NCI-H460 (cell line): ENCODE data around the gene ZBED5. TPM values are rescaled to one million over a fixed set of nuclear protein-coding genes. Genes with fewer than 3 reads are reported as not detected.
"Not testable (repeated sequence)": the region's sequence is repeated elsewhere in the genome, so short reads cannot be mapped to it uniquely, and the experiment has no call there.

Experiments used
- DNase-seq: peaks from one replicate; pipeline ENCODE4 v3.0.0-alpha.2; 2016; ENCODE audit warnings: low read depth; ENCODE audit errors: extremely low read depth
- total RNA-seq: library from RNA; depleted of rRNA; stranded (reverse); fragments of >200 nt; shearing (Covaris generic); gene quantifications from 2 replicates; pipeline ENCODE4 v1.2.3, GENCODE V29; 2014

The ZBED5 gene
- total RNA-seq, 1 experiment from 2014 or later: 27.5 TPM

DNA sequence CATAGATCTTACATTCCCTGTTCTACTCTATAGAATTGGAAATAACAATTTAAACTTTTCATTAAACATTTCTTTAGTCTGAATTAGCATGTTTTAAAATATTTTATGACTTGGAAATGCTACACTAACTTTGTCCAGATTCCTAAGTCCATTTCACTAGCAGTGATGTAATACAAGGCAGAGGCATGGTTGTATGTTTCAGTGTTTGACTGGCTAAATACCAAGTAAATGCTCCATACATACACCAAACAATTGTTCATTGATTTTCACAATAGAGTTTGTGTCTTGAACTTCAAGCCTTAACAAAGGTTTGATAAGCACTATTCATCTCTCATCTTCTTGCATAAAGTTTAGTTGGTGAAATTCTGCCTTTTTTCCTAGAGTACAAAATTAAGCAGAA is 13.5 kb downstream of the ZBED5 start:
- no peak for DNase-seq

GRCh38 chr11:10838881-10839280 is 19.0 kb downstream of the ZBED5 start:
- DNase-seq: no peak

- no peak for DNase-seq
Measured at GRCh38 chr11:10838083-10838482, 19.8 kb downstream of the ZBED5 start.

DNA sequence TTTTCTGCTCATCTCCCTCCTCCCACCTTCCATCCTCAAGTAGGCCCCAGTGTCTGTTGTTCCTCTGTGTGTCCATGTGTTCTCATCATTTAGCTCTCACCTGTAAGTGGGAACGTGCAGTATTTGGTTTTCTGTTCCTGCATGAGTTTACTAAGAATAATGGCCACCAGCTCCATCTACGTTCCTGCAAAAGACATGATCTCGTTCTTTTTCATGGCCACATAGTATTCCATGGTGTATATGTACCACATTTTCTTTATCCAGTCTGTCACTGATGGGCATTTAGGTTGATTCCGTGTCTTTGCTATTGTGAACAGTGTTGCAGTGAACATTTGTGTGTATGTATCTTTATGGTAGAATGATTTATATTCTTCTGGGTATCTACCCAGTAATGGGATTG is 21.0 kb downstream of the ZBED5 start:
- DNase-seq: not testable (repeated sequence)

GRCh38 chr11:10829139-10829538 is 28.7 kb downstream of the ZBED5 start:
- DNase-seq: no peak

DNA sequence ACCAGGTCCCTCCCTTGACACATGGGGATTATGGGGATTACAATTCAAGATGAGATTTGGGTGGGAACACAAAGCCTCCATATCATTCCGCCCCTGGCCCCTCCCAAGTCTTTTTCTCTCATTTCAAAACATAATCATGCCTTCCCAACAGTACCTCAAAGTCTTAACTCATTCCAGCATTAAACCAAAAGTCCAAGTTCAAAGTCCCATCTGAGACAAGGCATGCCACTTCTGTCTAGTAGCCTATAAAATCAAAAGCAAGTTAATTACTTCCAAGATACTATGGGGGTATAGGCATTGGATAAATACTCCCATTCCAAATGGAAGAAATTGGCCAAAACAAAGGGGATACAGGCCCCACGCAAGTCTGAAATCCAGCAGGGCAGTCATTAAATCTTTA is 29.5 kb downstream of the ZBED5 start:
- DNase-seq: no peak

DNA sequence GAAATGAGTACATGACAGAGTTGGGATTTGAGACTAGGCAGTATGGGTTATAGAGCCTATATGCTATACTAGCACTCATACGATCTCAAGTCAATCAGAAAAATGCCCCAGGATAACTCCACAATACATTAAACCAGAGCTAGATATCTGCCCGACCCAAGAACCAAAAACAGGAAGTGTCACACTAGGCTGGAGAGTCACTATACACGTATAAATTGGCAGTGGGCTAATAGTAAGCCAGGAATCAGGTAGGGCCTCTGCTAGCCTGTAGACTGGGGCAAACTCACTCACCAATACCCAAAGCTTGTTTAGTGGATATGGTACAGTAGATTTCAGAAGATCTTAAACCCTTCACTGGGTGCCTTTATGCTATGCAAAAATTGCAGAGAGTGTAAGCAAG is 33.0 kb downstream of the ZBED5 start:
- no peak for DNase-seq

DNA sequence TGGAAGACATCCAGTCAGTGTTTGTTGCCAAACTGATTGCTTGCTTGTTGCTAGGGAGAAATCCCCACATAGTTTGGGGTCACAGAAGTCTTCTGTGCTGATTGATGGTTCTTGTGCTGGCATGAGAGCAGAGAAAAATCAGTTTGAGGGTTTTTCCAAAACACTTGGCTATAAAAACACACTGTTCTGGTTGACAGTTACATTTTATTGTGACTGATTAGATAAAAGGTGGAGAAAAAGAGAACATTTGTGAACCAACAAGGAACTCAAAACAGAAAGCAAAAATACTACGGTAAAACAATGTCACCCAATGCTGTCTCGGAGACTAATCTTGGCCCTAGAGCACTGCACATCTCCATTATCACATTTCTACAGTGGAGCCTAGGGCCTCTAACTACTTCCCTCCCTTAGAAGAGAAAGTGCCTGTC is 34.7 kb downstream of the ZBED5 start:
- no peak for DNase-seq

DNA sequence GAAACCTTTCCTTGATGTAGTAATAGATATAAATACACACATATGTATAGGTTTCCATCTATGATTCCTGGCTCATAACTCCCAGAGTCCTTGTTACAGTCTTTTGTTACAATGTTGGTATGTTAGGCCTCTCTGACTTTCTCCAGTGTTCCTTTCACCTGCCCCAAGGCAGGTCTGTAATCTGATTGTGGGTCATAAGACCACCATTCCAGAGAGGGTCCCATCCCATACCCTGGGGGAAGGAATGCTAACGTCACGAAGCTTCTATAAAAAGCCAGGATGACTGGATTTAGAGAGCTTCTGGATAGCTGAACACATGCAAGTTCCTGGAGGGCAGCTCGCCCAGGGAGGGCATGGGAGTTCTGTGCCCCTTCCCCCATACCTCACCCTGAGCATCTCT is 35.4 kb downstream of the ZBED5 start:
- DNase-seq: not testable (repeated sequence)

DNA sequence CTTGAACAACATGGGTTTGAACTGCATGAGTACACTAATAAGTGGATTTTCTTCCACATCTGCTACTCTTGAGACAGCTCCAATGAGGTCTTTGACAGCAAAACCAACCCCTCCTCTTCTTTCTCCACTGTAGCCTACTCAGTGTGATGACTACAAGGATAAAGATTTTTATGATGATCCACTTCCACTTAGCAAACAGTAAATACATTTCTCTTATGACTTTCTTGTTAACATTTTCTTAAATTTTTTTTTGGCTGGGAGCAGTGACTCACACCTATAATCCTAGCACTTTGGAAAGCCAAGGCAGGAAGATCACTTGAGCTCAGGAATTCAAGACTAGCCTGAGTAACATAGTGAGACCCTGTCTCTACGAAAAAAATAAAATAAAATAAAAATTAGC is 39.3 kb downstream of the ZBED5 start:
- no peak for DNase-seq

- no peak for DNase-seq
Measured at GRCh38 chr11:10813945-10814344, 43.9 kb downstream of the ZBED5 start.

DNA sequence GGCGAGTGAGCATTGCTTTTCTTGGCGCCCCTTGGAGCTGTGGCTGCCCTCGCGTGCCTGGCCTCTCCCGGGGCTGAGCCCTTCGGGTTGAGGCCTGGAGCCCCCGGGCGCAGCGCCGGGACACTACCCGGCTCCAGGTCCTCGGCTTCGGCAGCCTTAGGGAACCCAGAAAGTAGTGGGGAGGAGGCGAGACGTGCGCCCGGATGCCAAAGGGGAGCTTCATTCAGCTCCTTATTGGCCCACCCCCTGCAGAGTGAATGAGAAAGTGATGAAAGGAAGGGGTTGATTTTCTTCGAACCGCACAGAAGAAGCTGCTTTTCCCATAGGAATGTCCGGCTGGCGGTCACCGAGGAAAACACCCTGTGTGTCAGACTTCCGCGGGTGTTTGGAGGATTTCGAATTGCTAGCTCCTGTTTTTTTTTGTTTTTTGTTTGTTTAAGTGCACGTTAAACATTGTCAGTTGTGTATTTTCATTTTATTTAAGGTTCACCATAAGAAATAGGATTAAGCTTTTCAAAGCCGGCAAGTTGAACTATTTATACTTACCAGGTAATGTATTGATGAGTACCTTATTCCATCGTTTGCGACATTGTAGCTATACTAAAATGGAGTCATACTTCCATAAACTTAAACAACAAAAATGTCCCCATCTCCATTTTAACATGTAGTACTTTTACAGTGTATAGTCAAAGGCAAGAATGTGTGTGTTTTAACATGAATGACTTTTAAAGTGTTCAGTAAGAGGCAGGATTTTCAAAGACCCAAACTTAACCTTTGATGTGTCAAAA is 48.3 kb downstream of the ZBED5 start:
- DNase-seq: peak; percentile 28

- peak; percentile 96 for DNase-seq
Measured at GRCh38 chr11:10808553-10809372, 49.1 kb downstream of the ZBED5 start, which contains the start of gene EIF4G2. TSS of gene EIF4G2 (minus strand) at chr11:10808926.

- DNase-seq: no peak
Measured at GRCh38 chr11:10808235-10808552, 49.7 kb downstream of the ZBED5 start.

DNA sequence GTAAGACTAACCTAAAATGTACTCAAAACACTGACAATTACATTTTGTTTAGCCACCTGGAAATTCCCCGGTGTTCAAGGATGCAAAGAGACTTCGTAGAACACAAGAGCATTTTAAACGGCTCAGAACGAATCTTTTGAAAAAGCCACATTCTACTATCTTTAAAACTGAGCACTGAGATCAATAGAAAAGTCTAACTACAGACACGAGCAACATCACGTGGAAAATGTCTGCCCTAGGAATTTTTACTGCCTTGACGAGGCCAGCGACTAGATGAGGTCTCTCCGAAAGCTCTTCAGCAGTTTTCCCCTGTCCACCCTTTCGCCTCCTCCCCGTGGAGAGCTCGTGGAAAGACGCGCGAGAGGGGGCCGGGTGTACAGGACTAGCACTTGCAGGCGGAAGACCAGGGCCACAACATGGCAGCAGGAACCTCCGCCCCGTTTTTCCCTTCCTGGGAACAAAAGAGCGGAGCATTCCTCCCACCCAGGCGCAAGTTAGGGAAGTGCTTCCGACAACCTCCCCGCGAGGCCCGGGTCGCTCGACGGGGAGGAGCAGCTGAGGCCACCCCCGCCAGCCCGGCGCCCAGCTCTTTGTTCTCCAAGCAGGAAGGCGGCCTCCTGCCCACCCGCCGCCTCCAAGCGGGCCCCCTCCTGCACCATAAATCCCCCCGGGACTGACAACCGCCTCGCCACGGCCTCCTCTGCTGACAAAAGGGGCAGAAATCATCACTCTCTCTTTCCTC is 50.2 kb downstream of the ZBED5 start:
- no peak for DNase-seq

GRCh38 chr11:10806206-10806605 is 51.6 kb downstream of the ZBED5 start:
- DNase-seq: no peak

DNA sequence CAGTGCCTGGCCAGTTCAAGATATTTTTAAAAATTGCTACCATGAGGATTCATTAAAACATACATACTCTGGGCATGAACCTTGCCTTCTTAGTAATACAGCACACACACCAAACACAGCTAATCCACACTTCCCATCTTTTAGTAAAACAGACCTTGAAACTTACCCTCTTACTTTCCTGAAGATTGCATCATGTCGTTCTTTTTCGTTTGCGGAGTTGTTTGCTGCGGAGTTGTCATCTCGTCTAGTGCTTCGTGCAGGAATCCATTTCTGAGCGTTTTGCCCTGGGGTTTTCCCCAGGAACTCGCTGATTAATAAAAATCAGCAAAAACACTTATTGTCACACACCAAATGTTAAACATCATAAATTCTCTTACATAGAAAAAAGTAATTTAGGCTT is 52.1 kb downstream of the ZBED5 start:
- DNase-seq: no peak

DNA sequence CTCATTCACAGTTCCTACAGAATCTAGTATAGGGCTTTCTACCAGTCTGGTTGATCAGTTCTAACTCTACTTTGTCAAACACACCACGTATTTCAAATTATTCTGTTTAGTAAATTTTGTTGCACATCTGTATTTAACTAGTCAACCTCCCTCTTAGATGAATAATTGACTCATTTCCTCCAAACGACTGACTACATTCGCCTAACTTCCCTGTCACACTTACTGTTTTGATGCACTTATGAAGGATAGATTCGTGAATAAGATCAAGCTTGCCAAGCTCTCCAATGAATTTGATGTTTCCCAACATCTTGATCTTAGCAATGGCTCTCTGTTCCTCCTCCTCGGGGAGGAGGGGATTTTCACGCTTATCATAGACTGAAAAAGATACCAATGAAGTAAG is 54.2 kb downstream of the ZBED5 start:
- no peak for DNase-seq
